Fibroblast of skin of abdomen (primary cell): ENCODE measurements around the gene CUX1.
"Not testable (repeated sequence)": the region's sequence is repeated elsewhere in the genome, so short reads cannot be mapped to it uniquely, and the experiment has no call there.

ENCODE experiments used
- DNase-seq: peaks from one replicate; pipeline ENCODE4 v3.0.0-alpha.2; 2013

The CUX1 gene

GRCh38 chr7:101826081-101826835 lies 8.8 kb downstream of the CUX1 start:
- DNase-seq = no peak

DNA sequence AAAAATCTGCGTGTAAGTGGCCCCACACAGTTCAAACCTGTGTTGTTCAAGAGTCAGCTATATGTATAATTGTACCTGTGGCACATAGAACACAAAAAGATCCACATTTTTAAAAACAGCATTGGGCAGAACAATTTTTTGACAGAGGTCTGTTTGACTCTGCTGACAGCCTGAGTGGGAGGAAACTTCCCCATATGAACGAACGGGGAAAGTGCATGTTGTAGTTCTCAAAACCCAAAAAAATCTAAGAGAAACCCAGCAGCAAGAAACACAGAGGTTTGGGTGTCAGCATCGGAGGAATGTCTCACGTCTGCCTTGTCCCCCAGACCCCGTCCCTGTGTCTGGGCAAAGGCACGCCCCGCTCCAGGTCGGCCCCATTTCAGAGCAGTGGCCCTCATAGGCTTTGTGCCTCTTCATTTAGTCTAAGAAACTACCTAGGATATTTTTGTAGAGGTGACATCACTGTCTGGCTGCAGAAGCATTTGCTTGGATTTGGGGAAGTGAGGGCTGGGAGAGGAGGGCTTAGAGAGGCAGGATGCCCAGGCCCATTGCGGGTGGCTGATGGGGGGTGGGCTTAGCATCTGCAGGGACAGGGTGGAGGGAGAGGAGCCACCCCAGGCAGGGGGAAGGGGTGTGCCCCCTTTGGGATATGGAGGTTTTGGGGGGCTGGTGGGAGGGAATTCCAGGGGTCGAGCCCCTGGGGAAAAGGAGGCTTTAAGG lies 11.0 kb downstream of the CUX1 start:
- no peak for DNase-seq

DNA sequence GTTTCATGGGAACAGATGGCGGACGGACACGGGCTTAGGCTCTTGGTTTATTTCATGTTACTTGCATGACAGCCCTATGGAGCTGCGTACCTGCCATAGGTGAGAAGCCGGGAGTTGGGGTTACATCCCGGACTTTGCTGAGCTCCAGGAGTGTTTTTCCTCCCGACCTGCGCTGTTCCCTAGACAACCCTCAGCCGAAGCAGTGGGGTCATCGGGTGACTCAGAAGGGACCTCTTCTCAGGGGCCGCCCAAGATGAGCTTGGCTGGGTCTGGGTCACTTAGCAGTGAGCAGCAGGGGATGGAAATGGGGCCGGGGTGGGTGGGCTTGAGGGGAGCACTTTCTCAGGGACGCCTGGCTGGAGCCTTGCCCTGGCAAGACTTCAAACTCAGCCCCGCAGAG lies 11.9 kb downstream of the CUX1 start:
- DNase-seq = no peak

DNA sequence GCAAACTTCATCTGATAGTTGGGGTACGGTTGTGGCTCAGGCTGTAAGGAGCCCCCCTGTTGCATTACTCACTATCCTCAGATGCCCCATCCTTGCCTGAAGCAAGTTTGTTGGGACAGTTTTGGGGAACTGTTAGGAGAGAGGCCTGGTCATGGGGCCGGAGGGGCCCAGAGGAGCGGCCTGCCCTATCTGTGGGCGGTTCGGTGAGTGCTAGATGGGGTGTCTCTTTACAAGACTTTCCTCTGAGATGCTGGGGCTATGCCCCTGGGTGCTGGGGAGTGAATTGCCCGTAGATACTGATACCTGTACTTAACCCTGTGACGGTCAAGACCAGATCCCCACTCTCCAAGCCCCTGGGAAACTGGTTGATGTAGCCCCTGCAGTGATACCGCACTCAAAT lies 12.4 kb downstream of the CUX1 start:
- no peak for DNase-seq

DNA sequence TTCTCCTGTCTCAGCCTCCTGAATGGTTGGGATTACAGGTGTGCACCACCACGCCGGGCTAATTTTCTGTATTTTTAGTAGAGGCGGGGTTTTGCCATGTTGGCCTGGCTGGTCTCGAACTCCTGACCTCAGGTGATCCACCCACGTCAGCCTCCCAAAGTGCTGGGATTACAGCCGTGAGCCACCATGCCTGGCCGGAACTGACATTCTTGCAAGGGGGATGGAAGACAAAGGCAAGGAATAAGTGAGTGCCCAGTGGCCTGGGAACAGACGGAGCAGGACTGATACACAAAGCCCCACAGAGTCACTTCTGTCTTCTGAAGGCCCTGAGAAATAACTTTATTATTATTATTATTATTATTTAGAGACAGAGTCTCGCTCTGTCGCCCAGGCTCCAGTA lies 14.0 kb downstream of the CUX1 start:
- not testable (repeated sequence) for DNase-seq

DNA sequence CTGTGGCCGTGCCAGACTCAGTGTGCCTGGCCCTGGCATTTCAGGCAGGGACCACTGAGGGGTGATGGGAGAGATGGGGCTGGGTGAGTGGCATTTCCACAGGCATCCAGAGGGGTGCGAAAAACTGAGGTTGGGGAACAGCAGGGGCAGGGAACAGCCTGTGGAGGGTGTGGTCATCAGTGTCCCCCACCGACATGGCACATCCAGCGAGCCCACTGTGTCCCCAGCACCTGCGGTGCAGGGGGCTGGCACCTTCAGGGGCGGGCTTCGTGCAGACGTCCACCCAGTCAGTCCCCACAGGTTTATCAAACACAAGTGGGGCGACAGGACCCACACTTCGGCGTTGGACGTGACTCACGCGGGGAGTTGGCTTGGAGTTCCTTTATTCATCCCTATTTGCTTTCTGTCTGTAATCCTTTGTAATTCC lies 14.8 kb downstream of the CUX1 start:
- no peak for DNase-seq

- DNase-seq = no peak
Observed at GRCh38 chr7:101832685-101833375, 15.4 kb downstream of the CUX1 start.

DNA sequence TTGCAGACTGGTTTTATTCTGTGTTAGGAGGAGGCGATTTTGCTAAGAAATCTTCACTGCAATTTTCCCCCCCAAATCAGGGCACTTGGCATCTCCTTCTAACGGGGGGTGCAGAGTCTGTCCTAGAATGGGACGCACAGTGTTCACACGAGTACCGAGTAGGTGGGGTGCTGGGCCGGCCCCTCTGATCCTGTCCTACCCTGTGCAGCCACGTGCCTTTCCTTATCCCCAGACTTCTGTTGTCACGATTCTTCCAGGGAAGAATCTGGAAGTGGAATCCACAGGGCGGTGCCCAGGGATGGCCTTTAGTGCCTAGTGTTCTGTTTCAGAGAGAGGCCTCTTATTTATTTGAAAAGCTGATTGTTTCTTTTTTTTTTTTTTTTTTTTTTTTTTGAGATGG lies 16.4 kb downstream of the CUX1 start:
- DNase-seq = no peak

DNA sequence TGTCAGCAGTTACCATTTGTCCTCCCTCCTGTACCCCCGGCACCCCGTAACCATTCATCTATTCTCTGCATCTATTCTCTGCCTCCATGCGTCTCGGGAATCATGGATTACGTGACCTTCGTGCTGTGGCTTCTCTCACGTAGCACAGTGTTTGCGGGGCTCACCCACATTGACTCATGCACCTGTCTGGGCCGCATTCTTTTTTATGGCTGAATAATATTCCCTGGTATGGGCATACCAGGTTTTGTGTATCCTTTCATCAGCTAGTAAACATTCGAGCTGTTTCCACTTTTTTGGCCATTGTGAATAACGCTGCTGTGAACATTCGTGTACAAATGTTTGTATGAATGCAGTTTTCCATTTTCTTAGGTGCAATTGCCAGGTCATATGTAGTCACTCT lies 17.7 kb downstream of the CUX1 start:
- DNase-seq = no peak

DNA sequence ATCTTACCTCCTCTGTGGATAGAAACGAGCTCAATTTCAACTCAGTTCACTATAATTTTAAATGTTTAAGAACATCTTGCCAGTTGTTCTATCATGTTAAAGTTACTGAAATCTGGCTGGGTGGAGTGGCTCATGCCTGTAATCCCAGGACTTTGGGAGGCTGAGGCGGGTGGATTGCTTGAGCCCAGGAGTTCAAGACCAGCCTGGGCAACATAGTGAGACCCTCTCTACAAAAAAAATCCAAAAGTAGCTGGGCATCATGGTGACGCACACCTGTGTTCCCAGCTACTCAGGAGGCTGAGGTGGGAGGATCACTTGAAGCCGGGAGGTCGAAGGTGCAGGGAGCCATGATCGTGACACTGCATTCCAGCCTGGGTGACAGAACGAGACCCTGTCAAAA lies 20.0 kb downstream of the CUX1 start:
- DNase-seq = not testable (repeated sequence)

DNA sequence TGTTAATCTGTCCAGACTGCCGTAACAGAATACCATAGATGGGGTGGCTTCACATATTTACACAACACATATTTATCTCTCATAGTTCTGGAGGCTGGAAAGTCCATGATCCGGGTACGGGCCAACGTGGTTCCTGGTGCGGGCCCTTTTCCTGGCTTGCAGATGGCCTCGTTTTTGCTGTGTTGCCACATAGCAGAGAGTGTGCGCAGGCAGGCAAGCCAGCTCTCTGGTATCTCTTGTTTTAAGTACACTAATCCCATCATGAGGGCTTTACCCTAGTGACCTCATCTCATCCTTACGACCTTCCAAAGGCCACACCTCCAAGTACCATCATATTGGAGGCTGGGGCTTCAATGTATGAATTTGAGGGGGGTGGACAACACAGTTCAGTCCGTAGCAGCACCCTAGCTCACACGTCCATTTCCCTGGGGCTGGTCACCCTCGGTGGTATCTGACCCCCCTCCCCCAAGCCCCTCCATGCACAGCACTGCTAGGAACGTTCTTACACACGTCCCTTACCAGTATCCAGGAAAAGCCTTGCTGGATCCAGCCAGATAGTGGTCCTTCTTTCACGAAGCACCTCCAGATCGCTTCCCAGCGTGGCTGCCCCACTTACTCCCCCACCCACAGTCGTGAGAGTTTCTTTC lies 21.5 kb downstream of the CUX1 start:
- DNase-seq = no peak

DNA sequence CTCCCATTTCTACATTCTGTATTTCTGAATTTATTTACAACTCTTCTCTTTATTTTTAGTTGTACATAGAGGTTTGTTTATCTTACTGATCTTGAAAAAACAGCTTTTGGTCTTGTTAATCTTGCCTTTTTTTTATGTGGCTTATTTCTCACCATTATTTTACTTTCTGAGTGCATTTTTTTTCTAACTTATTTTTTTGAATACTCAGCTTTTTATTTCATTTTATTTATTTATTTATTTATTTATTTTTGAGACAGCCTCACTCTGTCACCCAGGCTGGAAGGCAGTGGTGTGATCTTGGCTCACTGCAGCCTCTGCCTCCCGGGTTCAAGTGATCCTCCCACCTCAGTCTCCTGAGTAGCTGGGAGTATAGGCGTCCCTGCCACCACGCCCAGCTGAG lies 23.9 kb downstream of the CUX1 start:
- no peak for DNase-seq

DNA sequence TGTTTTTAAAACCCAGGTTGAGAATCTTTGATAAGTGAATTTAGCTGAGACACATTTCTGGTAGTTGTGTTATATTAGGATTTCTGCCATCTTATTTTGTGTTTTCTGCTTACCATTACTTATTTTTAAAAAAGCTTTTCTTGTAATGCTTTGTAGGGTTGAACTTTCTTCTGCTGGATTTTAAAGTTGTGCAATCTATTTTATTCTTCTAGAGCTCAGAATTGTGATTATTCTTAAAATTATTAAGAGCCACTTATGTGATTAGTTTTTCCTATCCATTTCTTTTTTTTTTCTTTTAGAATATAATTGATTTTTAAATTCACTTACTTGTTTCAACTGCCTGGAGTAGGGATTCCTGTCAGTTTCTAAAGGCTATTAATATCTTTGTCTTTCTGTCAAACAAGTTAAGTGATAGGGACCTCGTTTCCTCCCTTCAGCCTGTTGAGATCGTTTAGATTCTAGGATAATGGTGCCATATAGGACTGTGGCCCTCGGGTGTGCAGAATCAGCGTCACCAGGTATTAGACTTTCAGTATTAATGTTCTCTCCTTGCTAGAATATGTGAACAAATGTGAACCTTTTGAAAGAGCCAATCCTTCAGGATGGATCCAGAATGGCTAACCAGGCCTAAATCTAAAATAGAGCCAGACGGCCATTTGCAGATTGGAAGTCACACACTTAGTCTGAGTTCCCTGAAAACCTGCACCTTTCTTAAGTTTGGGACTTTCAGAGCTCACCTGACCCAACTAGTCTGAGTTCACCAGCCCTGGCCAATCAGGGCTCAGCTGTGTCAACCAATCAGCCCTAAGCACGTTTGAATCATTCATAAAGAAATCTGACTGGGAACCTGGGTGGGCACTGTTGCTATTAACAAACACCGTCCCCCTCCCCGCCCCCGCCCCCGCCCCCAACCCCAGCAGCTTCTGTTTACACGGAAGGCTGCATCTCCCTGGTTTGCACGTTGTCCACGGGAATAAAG lies 26.2 kb downstream of the CUX1 start:
- DNase-seq = no peak

DNA sequence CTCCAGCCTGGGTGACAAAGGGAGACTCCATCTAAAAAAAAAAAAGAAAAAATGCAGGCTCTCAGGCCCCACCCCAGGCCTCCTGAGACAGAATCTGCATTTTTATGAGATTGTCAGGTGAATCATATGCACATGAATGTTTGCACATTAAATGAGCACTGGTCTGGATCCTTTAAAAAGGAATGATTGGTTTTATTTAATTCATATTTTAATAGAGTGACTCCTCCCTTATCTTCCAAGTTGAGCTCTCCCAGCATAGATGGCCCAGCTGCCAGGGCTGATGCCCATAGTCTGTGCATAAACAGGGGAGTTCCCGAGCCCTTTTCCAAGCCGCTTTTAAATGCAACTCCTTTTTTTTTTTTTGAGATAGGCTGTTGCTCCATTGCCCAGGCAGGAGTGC lies 28.5 kb downstream of the CUX1 start:
- no peak for DNase-seq

GRCh38 chr7:101846800-101847538 lies 29.5 kb downstream of the CUX1 start:
- no peak for DNase-seq

DNA sequence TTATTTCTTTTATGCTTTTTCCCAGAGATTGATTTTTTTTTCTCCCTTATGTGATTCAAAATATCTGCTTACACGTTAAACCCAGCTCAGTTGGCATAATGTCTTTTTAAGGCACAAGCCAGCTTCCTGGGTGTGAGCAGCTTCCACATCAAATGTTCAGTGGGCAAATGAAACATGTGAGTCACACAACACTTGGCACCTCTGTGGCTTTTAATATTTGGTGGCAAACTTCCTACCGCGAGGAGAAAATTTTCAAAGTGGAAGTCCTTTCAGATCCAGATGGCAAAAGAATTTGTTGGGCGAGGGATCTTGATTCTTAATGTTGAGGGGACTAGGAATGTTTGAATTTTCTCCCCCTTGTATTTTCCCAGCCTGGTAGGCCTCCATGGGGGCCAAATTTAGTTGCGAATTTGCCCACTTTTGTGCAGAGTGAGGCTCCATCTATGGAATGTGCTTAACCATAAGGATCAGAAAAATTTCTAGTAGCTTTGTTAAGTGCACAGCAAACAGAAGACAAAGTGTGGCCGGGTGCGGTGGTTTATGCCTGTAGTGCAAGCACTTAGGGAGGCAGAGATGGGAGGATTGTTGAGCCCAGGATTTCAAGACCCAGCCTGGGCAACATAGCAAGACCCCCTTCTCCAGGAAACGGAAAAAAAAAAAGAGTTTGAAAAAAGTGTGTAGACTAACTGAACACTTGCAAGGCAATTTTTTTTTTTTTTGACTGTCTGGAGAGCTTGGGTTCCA lies 31.0 kb downstream of the CUX1 start:
- DNase-seq = no peak

GRCh38 chr7:101849314-101849713 lies 31.9 kb downstream of the CUX1 start:
- not testable (repeated sequence) for DNase-seq

- not testable (repeated sequence) for DNase-seq
Observed at GRCh38 chr7:101852364-101852763, 34.9 kb downstream of the CUX1 start.

GRCh38 chr7:101853684-101854083 lies 36.3 kb downstream of the CUX1 start:
- DNase-seq = no peak
